ENCODE measurements around the gene UGT1A9.
"Not testable (repeated sequence)": the region's sequence is repeated elsewhere in the genome, so short reads cannot be mapped to it uniquely, and the experiment has no call there.

UGT1A9 gene

DNA sequence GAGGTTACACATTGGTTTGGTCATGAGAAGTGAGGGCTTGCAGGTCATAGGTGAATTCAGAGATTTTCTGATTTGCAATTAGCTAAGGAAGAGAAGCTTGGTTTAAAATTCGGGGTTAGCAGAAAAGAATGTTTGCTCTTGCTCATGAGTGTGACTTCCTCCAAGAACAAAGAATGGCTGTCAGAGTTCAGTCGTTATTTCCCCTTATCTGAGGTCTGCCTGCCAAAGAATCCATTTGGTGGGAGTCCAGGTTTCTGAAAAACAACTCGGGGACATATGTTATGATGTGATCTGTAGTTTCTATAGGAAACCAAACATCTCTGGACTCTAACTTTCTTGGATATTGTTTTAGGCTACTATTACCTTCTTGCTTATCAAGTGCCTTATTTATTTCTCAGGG lies 17.8 kb downstream of the UGT1A9 start:
- H3K27ac Mint-ChIP-seq = no peak overlapping the region
- no peak for DNase-seq (ENCODE audit: low spot score in 2 of 2)
- H3K9me3 Mint-ChIP-seq = no peaks in the 10 kb centered on the region
- H3K27me3 Mint-ChIP-seq = peaks cover 12% of the 10 kb centered on the region
- no peaks in the 10 kb centered on the region for H3K36me3 Mint-ChIP-seq
- no peak for ATAC-seq (ENCODE audit: low read depth)
- H3K4me1 Mint-ChIP-seq = peaks cover 6% of the 10 kb centered on the region
- H3K4me3 Mint-ChIP-seq = no peak overlapping the region

DNA sequence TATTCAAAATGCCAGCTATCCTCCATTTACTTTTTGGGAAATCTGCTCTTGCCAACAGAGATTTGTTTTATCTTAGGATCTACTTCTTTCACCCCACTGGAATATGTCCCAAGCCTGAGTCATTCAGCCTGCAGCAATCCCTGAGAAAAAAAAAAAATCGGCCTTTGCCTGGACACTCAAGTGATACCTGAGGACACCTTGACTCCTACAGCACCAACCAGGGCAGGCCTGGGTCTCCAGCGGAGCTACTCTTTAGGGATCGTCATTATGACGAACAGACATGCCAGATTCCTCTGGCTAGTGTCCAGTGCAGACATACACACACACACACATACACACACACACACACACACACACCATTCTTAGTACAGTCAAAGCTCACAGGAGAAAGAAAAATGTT lies 18.7 kb downstream of the UGT1A9 start:
- Mint-ChIP-seq H3K27me3 (peaks cover 12% of the 10 kb centered on the region), H3K9me3 (no peaks in the 10 kb centered on the region), H3K36me3 (no peaks in the 10 kb centered on the region), H3K4me1 (peaks cover 6% of the 10 kb centered on the region), H3K27ac (no peak overlapping the region), H3K4me3 (no peak overlapping the region)
- ATAC-seq (ENCODE audit: low read depth) (no peak), DNase-seq (ENCODE audit: low spot score in 2 of 2) (no peak)

DNA sequence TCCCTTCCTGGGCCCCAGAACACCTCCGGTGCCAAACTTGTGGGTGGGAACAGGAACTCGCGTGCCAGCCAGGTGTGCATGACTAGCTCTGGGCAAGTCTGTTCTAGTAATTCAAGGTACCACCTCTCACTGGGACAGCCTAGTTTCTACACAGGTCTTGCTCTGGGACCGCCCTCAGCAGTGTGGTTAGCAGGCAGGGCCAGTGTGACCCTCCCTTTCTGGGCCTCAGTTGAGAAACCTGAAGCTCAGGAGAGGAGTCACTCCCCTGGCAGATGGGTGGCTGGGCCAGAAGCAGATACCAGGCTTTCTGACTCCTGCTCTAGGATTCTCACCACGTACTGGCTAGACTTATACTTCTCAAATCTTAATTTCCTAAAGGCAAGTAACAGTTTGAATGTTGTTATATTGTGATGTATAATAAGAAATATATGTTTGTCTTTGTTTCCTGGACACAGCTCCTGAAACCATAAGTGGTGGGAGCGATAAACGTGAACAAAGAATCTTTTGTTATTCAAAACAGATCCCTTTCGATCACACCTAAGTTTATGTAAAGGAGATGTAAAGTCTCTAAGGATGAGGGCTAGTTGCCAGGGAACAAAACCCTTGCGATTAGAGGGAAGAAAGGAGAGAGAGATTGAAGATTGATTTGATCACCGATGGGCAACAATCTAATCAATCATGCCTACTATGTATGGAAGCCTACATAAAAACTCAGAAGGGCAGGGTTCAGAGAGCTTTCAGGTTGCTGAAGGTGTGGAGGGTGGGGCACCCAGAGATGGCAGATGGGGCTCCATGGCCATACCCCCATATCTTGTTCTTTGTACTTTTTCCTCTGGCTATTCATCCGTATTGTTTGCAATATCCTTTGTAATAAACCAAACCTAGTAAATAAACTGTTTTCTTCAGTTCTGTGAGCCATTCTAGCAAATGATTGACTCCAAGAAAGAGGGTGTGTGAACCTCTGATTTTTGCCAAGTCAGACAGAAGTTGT lies 20.0 kb downstream of the UGT1A9 start:
- DNase-seq (ENCODE audit: low spot score in 2 of 2) = no peak
- ATAC-seq (ENCODE audit: low read depth) = no peak

DNA sequence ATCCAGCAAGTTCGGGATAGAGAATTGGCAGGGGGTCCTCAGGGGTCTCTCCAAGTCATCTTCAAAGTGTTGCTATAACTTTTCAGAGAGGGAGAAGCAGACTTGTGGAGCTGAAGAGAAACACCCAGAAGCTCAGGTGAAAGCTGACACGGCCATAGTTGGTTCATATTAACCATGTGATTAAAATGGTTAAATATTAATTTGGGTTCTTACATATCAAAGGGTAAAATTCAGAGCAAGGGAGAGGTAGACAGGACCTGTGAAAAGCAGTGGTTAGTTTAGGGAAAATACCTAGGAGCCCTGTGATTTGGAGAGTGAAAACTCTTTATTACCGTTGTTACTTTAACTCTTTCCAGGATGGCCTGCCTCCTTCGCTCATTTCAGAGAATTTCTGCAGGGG lies 20.9 kb downstream of the UGT1A9 start, which contains the start of gene UGT1A6:
TSS of gene UGT1A6 (plus strand) at position 243 of the 400 bp plus-strand sequence. CDS start at position 358, 115 bp downstream.
- no peak for ATAC-seq (ENCODE audit: low read depth)
- H3K9me3 Mint-ChIP-seq = no peaks in the 10 kb centered on the region
- H3K36me3 Mint-ChIP-seq = no peaks in the 10 kb centered on the region
- peaks cover 6% of the 10 kb centered on the region for H3K4me1 Mint-ChIP-seq
- H3K4me3 Mint-ChIP-seq = no peak within 1 kb of the TSS
- no peak for DNase-seq (ENCODE audit: low spot score in 2 of 2)
- H3K27ac Mint-ChIP-seq = no peak within 1 kb of the TSS
- H3K27me3 Mint-ChIP-seq = peaks cover 8% of the 10 kb centered on the region

More for the DNA sequence above, 20.0 kb downstream of the UGT1A9 start:
- H3K4me3 Mint-ChIP-seq = no peak overlapping the region
- no peak overlapping the region for H3K27ac Mint-ChIP-seq
- H3K4me1 Mint-ChIP-seq = peaks cover 6% of the 10 kb centered on the region
- no peaks in the 10 kb centered on the region for H3K9me3 Mint-ChIP-seq
- H3K36me3 Mint-ChIP-seq = no peaks in the 10 kb centered on the region
- peaks cover 7% of the 10 kb centered on the region for H3K27me3 Mint-ChIP-seq

DNA sequence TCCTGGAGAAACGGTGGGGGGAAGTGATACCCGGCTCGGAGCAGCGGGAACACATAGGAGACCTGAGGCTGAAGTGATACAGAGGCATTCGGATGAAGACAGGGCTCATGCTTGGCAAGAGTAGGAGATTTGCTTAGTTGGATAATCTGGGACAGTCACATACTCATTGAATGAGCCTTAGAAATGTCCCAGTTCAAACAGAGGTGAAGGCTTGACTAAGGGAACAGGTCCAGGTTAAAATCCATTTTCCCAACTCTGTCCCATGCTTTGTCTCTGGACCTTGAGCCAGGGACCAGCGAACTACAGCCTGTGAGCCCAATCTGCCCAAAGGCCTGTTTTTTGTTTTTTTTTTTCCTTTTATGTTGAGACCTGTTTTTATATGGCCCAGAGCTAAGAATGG lies 22.3 kb downstream of the UGT1A9 start:
- no peak overlapping the region for H3K27ac Mint-ChIP-seq
- H3K4me1 Mint-ChIP-seq = peaks cover 5% of the 10 kb centered on the region
- ATAC-seq (ENCODE audit: low read depth) (no peak), DNase-seq (ENCODE audit: low spot score in 2 of 2) (no peak)
- H3K27me3 Mint-ChIP-seq = peaks cover 5% of the 10 kb centered on the region
- H3K4me3 Mint-ChIP-seq = no peak overlapping the region
- H3K36me3 Mint-ChIP-seq = no peaks in the 10 kb centered on the region
- H3K9me3 Mint-ChIP-seq = no peaks in the 10 kb centered on the region

DNA sequence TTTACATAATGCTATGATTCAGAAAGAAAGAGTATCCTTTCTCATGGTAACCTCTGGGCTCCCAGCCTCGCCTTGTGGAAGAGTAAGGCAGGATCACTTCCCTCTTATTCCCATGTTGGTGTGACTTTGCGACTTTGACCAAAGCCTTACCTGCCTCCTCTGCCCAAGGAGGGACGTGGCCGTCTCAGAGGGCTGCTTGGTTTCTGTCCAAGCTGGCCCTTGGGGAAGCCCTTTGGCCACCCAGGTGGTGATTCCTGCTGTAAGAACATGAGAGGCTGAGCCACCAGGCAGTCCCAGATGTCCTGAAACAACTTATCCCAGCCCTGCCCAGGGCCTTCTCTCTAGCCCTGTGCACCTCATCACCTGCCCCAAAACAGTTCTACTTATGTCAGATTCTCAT lies 27.0 kb downstream of the UGT1A9 start:
- H3K4me1 Mint-ChIP-seq = no peaks in the 10 kb centered on the region

DNA sequence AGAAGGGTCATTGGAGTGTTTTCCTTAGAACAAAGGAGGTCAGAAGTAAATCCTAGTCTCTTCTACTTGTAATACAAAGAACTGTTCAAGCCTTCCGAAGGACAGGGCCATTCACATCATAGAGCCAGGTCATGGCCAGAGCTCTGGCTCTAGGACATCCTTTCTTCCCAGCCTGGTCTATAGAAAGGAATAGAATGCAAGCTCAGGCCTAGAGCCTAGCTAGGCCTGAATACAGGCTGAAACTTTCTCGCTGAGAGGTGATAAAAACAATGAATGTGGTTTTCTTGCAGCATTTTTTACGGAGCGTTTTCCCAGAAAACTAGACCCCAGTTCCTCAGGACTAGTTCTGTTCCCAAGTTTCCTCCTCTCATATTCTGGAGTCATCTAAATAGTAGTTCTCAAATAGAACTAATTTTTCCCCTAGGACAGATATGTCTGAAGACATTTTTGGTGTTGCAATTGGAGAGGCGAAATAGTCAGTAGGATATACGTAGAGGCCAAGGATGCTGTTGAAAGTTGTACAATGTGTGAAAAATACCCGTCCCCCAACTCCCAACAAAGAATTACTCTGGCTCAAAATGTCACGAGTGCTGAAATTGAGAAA lies 27.8 kb downstream of the UGT1A9 start:
- peaks cover 3% of the 10 kb centered on the region for H3K27me3 Mint-ChIP-seq
- ATAC-seq (ENCODE audit: low read depth) (no peak), DNase-seq (ENCODE audit: low spot score in 2 of 2) (no peak)
- H3K4me3 Mint-ChIP-seq = no peak overlapping the region
- H3K4me1 Mint-ChIP-seq = no peaks in the 10 kb centered on the region
- no peaks in the 10 kb centered on the region for H3K36me3 Mint-ChIP-seq
- peaks cover 3% of the 10 kb centered on the region for H3K9me3 Mint-ChIP-seq
- H3K27ac Mint-ChIP-seq = no peak overlapping the region

More for the DNA sequence above, 27.0 kb downstream of the UGT1A9 start:
- DNase-seq (ENCODE audit: low spot score in 2 of 2) (no peak), ATAC-seq (ENCODE audit: low read depth) (no peak)
- H3K4me3 Mint-ChIP-seq = no peak overlapping the region
- H3K36me3 Mint-ChIP-seq = no peaks in the 10 kb centered on the region
- H3K27me3 Mint-ChIP-seq = peaks cover 3% of the 10 kb centered on the region
- H3K27ac Mint-ChIP-seq = no peak overlapping the region
- no peaks in the 10 kb centered on the region for H3K9me3 Mint-ChIP-seq

DNA sequence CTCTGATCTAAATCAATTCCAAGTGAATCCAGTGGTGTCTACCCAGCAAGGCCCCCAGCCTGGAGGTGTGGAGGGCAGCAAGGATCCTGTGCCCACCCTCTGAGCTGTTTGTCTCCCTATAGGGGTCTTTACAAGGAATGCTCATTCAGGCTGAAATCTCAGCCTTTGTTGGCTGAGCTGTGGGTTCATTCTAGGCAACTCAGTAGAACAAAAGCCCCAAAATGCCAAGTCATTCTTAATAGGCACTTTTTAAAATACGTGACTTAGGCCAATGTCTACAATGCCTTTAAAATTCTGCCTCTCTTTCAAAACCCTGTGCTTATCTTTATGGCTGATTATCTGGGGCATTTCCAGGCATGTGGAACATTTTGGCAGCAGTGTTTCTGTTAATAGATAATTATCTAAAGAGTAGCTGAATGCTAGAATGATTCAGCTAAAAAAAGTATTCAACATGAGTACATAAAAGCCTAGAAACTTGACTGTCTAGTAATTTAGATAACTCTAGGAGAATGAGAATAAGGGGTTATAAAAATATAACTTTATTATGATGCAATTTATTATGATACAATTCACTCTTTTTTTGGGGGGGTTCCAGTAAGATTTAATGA lies 28.4 kb downstream of the UGT1A9 start:
- Mint-ChIP-seq H3K4me3 (no peak overlapping the region), H3K4me1 (no peaks in the 10 kb centered on the region), H3K27ac (no peak overlapping the region), H3K27me3 (peaks cover 3% of the 10 kb centered on the region), H3K36me3 (no peaks in the 10 kb centered on the region), H3K9me3 (peaks cover 3% of the 10 kb centered on the region)
- ATAC-seq (ENCODE audit: low read depth) (no peak), DNase-seq (ENCODE audit: low spot score in 2 of 2) (no peak)

DNA sequence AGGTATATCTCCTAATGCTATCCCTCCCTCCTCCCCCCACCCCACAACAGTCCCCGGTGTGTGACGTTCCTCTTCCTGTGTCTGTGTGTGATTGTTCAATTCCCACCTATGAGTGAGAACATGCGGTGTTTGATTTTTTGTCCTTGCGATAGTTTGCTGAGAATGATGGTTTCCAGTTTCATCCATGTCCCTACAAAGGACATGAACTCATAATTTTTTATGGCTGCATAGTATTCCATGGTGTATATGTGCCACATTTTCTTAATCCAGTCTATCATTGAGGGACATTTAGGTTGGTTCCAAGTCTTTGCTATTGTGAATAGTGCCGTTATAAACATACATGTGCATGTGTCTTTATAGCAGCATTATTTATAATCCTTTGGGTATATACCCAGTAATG lies 29.1 kb downstream of the UGT1A9 start:
- H3K27me3 Mint-ChIP-seq; DNase-seq (ENCODE audit: low spot score in 2 of 2); H3K36me3 Mint-ChIP-seq; H3K9me3 Mint-ChIP-seq; H3K27ac Mint-ChIP-seq; ATAC-seq (ENCODE audit: low read depth); H3K4me3 Mint-ChIP-seq; H3K4me1 Mint-ChIP-seq: not testable (repeated sequence)

DNA sequence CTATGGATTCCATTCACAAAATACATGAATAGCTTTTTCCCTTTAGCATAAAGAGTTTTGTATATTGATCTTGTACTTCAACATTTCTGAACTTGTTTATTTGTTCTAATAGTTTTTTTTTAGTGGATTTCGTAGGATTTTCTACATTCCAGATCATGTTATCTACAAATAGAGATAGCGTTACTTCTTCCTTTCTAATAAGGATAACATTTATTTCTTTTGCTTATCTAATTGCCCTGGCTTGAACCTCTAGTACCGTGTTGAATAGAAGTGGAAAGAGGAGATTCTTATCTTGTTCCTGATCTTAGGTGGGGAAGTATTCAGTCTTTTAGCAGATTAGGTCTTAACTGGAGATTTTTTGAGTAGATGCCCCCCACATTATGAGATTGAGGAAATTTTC lies 30.5 kb downstream of the UGT1A9 start:
- Mint-ChIP-seq H3K9me3 (peaks cover 3% of the 10 kb centered on the region), H3K27me3 (peaks cover 4% of the 10 kb centered on the region), H3K4me3 (no peak overlapping the region), H3K36me3 (no peaks in the 10 kb centered on the region), H3K27ac (no peak overlapping the region), H3K4me1 (no peaks in the 10 kb centered on the region)
- ATAC-seq (ENCODE audit: low read depth) = no peak
- DNase-seq (ENCODE audit: low spot score in 2 of 2) = no peak

DNA sequence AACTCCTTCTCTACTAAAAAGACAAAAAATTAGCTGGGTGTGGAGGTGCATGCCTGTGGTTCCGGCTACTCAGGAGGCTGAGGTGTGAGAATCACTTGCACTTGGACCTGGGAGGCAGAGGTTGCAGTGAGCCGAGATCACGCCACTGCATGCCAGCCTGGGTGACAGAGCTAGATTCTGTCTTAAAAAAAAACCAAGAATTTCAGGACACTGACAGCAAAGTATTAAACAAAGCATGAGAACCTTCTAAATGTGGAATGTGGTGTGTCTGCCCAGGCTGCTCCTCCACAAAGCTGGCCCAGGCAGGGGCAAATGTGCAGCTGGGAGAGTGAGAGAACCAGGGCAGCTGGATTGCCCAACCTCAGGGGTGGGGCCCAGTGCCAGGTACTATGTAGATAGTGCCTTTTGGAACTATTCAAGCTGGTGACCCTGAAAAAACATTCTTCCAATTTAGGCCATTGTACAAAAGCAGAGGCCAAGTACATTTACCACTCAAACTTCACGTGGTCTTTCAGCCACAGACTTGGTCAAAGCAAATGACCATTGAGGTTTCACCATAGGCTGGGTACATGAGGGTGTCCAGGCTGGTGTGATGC lies 34.3 kb downstream of the UGT1A9 start:
- Mint-ChIP-seq H3K27me3 (peaks cover 8% of the 10 kb centered on the region), H3K4me1 (no peaks in the 10 kb centered on the region), H3K27ac (no peak overlapping the region), H3K9me3 (peaks cover 3% of the 10 kb centered on the region), H3K36me3 (no peaks in the 10 kb centered on the region), H3K4me3 (no peak overlapping the region)
- ATAC-seq (ENCODE audit: low read depth) (no peak), DNase-seq (ENCODE audit: low spot score in 2 of 2) (no peak)

DNA sequence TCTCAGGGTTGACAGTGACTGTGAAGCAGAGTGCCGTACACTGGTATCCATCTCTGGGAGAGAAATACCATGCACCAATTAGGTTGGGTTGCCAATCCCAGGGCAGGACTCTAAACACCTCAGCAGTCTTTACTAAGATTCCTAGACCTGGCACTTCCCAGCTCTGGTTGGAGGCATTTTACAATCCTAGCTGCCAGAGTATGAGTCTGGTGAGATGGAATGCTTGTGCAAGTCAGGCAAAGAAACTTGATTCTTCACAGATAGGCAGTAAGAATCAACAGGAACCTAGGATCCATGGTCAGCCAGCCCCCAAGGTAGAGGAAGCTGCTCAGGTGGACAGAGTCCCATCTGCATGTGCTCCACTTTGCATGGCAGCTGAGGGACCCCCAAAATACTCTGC lies 35.0 kb downstream of the UGT1A9 start:
- H3K36me3 Mint-ChIP-seq = no peaks in the 10 kb centered on the region
- peaks cover 11% of the 10 kb centered on the region for H3K27me3 Mint-ChIP-seq
- H3K9me3 Mint-ChIP-seq = peaks cover 3% of the 10 kb centered on the region
- no peak overlapping the region for H3K4me3 Mint-ChIP-seq
- DNase-seq (ENCODE audit: low spot score in 2 of 2) (no peak), ATAC-seq (ENCODE audit: low read depth) (no peak)
- no peak overlapping the region for H3K27ac Mint-ChIP-seq
- peaks cover 5% of the 10 kb centered on the region for H3K4me1 Mint-ChIP-seq

DNA sequence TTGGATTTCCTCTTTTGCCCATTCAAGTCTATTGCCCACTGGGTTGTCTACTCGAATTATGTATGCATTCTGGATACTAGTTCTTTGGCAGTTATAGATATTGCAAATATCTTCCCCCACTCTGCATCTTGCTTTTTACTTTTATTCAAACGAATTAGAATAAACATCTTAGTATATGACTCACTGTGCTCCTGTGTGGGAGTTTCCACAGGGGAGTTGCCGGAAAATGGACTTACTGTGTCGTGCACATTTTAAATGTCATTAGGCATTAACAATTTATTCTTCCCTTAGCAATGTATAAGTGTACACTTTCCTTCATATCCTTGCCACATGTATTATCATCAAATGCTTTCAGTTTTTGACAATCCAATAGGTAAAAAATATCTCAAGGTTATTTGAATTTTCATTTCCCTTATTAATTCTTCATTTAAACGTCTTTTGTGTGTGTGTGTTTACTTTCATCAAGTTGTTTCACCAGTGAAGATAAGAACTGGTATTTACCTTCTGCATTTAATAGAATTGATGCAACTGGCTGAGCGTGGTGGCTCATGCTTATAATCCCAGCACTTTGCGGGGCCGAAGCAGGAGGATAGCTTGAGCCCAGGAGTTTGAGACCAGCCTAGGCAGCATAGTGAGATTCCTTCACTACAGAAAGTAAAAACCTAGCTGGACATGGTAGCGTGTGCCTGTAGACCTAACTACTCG lies 36.4 kb downstream of the UGT1A9 start:
- Mint-ChIP-seq H3K27me3 (peaks cover 11% of the 10 kb centered on the region), H3K36me3 (no peaks in the 10 kb centered on the region), H3K4me3 (no peak overlapping the region), H3K4me1 (peaks cover 6% of the 10 kb centered on the region), H3K27ac (no peak overlapping the region), H3K9me3 (peaks cover 3% of the 10 kb centered on the region)
- DNase-seq (ENCODE audit: low spot score in 2 of 2) = no peak
- ATAC-seq (ENCODE audit: low read depth) = no peak

Data from memory B cell (primary cell).